HG02623 (cell line): ENCODE results near the gene CATSPERD.

Experiments used
- ATAC-seq: cut with Tn5 transposase; IDR thresholded peaks from one replicate; pipeline ENCODE4 v1.9.1; 2021; ENCODE audit warnings: moderate library complexity; ENCODE audit not compliant: unreplicated experiment

CATSPERD gene

DNA sequence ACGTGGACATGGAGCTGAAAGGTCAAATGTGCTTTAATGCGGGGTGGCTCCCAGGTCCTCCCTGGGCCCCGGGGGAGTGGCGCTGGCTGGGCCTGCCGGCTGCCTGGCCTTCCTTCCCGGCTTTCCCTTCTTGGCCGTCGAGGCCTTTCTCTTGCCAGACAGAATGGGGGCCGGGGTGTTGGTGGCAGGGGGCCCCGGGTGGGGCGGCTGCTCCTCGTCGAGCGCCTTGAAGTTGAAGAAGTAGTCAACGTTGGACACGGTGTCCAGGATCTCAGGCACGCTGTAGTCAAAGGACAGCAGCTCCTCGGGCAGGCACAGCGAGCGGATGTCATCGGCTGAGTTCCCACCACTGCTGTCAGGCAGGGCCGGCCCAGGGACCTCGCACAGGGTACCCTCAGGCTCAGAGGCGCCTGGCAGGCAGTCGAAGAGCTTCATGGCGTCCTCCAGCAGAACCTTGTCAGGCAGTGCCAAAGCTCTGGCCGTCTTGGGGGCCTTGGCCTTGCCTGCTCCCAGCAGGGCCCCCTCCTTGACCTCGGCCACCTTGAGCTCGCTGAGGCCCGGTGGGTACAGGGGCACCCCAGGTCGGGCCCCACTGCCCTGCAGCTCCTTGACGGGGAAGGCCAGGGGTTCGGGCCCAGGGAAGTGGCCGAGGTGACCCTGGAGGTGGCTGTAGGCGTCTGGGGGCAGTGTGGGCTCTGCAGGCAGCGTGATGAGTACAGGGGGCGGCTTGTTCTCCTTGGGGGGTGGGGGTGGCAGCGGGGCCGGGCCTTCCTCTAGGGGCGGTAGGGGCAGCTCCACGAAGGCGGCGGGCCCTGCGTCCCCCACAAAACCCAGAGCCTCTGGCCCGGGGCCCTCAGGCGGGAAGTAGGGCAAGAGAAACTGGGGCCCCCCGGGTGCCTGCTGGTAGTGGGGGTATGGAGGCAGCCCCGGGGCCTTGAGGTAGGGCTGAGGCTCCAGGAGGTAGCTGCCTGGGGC lies 62.8 kb downstream of the CATSPERD start:
- no peak for ATAC-seq

DNA sequence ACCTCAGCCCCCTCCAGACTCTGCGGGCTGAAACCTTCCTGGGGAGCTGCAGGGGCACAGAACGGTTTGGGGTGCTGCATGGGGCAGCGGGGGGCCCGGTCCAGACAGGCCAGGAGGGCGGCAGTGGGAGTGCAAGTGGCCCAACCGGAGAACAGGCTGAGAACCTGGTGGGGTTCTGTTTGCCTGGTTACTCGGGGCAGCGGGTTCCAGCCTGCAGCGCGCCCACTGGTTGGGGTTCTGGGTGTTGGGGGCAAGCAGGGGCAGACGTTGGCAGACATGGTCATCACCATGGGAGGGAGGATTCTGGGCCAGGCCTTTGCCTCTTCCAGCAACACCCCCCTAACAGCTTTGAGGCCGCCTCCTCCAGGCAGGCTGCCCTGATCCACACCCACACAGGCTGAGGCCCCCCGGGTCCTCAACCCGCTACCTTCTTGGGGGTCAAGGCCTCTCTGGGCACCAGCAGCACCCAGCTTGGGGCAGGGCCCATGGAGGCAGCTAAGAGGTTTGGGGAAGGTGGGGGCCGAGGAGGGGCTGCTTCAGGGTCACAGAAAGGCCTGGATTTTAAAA lies 64.2 kb downstream of the CATSPERD start, which contains the start of gene PRR22:
PRR22 (minus strand) TSS at position 166 of the 567 bp plus-strand sequence; CDS start at position 80, 86 bp downstream.
- ATAC-seq: no peak

DNA sequence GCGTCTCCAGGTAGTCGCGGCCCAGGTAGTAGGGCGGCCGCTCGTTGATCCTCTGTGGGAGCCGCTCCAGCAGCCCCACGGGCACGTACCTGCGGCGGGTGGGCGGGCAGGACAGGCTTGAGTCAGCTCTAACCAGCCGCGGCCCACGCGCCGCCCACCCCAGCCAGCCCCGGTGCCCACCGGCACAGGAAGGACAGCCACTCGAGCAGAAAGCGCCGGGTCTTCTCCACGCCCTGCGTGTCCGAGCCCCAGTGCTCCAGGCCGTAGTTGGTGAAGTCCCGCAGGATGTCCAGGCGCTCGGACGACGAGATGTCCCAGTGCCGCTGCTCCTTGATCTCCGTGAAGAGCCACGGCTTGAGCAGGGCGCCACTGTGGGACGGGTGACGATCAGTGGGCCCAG lies 65.0 kb downstream of the CATSPERD start:
- no peak for ATAC-seq

DNA sequence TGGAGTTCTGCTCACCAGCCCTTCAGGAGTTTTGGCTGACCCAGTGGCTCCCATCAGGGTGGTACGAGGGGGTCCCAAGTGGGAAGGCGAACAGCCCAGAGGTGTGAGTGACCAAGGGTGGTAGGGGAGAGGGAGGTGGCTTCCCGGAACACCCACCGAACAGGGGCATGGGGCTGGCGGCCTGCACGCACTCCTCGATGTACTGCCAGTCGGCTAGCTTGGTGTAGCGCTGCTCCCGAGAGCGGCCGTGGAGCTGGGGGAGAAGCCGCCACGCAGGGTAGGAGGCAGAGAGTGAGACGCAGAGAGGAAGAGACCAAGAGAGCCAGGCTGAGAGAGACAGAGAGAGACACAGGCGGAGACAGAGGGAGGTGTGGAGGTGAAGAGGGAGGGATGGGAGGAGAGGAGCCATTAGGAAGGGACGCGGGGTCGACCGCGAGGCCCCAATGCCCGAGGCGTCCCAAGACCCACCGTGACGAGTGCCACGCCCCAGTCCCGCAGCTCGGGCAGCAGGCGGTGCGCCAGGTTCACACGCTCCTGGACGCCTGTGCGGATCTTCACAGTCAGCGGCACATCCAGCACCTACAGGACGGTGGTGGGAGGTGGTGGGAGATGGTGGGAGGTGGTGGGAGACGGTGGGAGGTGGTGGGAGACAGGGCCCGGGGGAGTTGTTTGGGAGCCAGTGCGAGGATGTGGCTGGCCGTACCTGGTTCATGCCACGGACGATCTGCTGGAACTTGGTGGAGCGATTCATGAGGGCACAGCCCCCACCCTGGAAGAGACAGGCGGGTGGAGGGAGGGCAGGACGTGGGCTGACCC lies 66.4 kb downstream of the CATSPERD start:
- ATAC-seq: no peak

DNA sequence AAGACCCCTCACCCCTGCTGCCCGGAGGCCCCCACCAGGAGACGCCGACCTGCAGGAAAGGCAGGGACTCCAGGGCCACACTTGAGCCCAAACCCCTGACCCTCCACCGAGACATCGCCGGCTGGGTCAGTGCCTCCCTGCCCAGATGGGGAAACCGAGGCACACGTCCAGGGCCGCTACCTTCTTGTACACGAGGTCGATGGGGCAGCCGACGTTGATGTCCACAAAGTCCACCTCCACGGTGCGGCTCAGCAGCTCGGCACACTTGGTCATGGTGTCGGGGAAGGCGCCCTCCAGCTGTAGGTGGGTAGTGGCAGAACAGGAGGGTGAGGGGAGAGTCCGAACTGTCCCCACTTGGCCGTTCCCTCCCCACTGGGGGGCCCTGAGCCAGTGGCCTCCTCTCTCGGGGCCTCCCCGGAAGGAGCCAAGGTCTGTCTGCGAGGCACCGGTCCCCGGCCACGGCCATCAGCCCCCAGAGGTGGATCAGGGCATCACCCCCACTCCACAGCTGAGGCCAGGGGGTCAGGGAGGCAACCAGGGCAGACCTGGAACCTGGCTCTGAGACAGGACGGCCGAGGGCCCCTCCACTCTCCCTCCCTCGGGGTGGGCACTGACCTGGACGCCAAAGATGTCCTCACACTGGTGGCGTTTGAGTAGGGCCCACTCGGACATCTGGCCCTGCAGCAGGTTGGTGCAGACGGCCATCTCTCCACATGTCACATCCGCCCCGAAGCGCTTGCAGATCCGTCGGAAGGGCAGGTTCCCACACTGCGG lies 67.2 kb downstream of the CATSPERD start:
- no peak for ATAC-seq

DNA sequence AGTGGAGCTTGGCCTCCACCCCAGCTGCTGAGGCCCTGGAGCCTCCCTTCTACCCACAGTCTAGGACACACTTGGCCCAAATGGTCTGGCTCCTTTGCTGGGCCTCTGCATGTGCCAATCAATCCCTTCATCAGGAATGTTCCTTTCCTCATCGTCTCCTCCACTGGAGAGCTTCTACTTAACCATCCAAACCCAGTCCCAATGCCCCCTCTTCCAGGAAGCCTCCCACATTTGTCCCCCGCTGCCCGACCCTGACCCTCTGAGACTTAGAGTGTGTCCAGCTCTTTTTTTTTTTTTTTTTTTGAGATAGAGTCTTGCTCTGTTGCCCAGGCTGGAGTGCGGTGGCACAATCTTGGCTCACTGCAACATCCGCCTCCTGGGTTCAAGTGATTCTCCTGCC lies 68.0 kb downstream of the CATSPERD start:
- ATAC-seq: no peak

DNA sequence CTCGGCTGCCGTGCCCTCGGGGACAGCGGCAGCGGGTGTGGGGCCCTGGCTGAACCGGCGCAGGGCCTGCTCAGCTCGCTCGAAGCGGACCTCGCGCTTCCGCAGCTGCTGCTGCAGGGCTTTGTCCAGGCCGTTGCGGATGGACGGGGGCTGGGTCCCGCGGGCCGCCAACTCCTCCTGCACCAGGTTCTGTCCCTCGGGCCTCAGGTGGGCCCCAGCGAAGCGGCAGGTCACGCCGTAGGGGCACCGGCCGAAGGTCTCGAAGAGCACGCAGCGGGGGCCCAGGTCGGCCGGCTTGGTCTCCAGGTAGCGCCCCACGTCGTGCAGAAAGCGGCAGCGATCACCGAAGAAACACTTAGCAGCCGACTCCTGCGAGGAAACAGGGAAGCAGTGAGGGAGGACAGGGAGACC lies 68.9 kb downstream of the CATSPERD start:
- ATAC-seq: no peak

DNA sequence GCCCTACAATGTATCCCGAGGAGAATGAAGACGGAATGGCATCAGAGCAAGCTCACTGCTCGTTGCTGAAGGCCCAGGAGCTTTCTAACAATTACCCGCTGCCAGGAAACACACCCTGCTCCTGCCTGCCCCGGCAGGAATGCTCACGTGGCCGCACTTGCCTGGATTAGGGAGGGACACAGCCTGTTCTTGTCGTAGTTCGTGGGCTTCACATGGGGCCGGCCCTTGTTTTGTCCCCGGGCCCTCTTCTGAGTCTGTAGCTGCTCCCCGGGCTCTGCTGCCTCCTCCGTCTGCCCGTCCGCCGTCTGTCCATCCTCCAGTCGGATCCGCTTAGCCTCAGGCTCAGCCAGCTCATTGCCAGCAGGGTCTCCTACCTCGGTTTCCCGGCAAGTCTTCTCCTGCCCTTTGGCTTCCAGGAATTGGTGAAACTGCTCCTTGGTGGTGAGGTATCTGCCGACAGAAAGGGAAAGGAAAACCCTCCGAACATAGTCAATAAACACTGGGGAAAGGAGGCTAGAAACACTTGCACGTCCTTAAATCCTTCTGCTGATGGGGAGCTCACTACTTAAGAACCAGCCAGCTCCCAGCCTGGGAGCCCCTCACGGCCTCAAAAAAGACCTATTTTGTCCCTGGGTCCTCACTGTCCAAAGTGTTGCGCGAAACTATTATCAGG lies 69.6 kb downstream of the CATSPERD start:
- ATAC-seq: no peak

DNA sequence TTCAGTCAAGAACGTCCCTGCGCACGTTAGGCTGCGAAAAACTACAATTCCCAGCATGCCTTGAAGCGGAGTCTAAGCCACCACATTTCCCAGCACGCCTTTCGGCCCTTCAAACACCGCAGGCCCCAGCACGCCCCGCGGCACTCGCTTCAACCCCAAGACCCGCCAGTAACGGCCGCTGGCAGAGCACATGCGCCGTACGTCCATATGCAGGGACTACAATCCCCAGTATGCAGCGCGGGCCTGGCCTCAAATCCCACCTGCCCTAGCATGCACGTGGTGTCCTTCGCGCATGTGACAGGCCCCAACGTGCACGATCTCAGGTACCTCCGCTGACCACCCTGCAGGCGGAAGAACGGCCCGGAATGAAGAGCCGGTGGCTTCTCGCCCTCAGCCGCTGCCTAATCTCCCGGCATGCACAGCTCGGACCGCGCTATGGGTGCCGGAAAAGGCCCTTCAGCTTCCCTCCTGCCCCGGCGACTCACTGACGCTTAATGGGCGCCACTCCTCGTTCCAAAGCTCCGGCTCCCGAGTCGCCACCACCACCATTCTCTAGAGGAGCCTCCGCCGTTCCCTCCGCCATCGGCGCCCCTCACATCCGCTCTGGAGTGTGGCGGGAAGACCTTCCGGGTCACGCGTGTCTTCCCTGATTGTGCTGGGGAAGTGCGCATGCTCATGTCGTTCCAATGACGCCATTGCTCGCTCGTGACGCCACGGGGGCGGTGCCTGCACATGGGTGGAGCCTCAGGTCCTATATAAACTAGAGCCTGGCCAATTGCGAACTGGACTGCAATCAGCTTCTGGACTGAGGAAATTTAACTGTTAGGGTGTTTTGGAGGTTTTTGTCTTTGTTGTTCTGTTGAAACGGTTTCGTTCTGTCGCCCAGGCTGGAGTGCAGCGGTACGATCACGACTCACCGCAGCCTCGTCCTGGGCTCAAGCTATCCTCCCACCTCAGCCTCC lies 70.4 kb downstream of the CATSPERD start, which contains the start of gene DUS3L:
DUS3L (minus strand) TSS at position 605 of the 962 bp plus-strand sequence; CDS start at position 583, 22 bp downstream.
- ATAC-seq: peak; percentile 84

DNA sequence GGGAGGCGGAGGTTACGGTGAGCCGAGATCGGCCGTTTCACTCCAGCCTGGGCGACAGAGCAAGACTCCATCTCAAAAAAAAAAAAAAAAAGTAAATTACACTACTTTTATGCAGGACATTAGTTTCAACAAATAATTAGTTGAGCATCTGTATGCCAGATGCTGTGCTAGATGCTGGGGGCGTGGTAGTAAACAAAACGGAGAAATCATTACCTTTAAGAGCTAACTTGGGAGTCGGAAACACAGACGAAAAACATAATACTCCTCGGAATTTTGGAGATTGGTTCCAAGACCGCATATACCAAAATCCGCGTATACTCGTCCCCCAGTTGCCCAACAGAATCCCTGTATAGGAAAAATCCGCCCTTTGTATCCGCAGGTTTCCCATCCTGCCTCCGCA lies 71.8 kb downstream of the CATSPERD start:
- ATAC-seq: no peak

DNA sequence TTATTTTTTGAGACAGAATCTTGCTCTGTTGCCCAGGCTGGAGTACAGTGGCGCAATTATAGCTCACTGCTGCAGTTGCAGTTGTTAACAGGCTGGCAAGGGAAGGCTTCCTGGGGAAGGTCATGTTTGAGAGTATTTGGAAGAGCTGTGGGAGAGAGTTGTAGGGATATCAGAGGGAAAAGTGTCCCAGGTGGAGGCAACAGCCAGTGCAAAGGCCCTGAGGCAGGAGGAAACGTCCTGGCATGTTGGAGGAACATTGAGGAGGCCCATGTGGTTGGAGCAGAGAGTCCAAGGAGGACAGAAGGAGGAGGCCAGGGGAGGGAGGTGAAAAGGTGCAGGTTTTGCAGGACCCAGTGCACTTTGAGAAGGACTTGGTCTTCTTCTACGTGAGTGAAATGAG lies 72.8 kb downstream of the CATSPERD start:
- ATAC-seq: no peak

DNA sequence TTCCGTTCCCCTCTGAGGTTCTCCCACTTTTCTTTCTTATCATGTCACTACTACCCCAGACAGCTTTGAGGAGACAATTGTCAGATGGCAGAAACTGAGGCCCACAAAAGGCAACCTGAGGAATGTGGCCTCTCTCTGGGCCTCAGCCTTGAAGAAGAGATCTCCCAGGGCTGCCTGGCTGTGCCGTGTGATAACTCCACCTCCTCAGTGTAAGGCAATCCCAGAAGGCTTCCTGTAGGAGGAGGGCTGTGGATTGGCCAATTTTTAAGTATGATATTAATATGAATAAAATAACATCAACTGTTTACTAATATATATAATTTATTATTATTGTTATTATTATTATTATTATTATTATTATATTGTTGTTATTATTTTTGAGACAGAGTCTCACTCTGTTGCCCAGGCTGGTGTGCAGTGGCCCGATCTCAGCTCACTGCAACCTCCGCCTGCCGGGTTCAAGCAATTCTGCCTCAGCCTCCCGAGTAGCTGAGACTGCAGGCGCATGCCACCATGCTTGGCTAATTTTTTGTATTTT lies 75.0 kb downstream of the CATSPERD start:
- ATAC-seq: no peak

DNA sequence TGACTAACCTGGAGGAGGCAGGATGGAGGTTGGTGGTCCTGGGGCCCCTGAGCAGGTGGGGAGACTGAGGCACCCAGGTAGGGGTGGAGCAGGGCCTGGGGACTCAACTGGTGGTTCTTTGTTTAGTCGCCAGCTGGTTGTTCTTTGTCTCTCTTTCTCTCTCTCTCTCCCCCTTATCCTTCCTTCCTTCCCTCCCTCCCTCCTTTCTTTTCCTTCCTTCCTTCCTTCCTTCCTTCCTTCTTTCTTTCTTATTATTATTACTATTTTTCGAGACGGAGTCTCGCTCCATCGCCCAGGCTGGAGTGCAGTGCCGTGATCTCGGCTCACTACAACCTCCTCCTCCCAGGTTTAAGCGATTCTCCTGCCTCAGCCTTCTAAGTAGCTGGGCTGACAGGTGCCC lies 77.8 kb downstream of the CATSPERD start:
- no peak for ATAC-seq

DNA sequence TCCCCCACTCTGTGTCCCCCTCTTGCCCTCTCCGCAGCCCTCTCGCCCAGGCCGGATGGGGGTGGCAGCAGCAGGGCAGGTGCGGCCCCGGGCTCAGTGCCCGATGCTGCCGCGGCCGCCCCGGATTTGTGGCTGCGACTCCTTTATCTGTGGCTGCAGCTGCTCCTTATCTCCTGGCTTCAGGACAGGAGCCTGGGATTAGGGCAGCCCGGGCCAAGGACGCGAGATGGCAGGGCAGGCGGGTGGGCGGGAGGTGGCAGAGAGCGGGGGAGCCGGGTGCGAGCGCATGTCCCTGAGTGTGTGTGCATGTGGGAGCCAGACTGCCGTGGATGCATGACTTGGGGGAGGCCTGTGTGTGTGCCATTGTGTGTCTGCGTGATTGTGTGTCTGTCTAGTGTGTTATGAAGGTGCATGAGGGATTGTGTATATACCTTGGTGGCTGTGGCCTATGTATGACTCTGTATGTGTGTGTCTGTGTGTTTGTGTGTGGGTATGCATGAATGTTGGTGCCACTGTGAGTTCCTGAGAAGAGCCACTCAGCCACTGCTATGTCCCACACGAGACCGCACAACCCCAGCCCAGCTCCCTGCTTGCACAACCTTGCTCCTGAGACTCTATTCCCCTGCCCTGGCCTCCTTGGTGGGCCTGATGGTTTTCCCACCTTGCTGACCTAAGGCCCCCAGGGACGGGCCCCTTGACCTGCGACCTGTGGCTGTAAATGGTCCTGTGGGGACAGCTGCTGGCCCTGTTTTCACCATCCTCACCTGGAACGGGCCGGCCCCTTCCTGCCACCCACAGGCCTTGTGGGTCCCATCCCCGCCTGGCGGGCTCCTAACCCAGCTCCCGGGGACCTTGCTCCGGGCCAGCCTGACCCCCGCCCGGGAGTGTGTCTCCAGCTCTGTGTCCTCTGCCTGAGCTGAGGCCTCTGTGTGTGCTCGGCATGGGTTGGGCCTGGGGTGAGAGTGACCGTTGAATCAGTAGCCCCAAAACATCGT lies 79.1 kb downstream of the CATSPERD start:
- no peak for ATAC-seq

DNA sequence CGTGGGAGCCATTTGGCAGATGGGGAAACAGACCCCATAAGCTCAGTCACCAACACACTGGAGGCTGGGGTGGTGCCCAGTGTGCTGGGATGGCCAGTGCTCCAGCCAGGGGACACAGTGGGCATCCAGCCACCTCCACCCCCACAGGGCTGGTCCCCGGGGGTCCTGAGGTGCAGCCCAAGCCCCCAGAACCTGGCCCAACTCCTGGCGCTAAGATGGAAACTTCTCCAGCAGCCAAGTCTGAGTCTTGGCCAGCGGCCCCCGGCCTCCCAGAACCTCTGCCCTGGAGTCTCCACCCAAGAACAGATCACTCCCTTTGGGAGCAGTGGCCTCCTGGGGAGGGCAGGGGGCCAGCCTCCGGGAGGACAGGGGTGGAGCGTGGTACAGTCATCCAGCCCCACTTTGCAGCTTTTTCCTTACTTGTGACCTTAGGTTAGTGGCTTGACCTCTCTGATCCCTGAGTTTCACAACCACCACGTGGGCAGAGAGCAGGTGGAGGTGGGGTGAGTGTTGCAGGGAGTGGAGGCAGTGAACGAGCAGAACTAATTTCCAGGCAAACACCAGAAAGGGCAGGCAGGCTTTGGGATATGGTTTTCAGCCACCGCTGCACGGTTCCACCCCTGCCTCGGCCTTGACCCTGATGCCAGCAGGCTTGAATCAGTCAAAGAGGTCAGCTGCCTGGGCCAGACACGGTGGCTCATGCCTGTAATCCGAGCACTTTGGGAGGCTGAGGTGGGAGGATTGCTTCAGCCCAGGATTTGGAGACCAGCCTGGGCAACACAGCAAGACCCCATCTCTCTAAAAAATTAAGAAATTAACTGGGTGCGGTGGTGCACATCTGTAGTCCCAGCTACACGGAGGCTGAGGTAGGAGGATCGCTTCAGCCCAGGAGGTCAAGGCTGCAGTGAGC lies 80.2 kb downstream of the CATSPERD start:
- ATAC-seq: no peak
